Fibroblast of lung (primary cell): ENCODE results near the gene SLC9A1. TPM values are rescaled to one million over a fixed set of nuclear protein-coding genes. Genes with fewer than 3 reads are reported as not detected.

Experiments
- DNase-seq, 2 donors: peaks; one replicate each; pipeline versions ENCODE4 v3.0.0 to v3.0.0-alpha.2; 2010; ENCODE audit warnings: low read depth in 2 of 2
- H2AFZ ChIP-seq: 2 replicates; pipeline ENCODE4 v1.5.1; 2012; ENCODE audit warnings: low read length, control low read depth, inconsistent platforms
- H3K27ac ChIP-seq: 2 replicates; pipeline ENCODE4 v1.5.1; 2011; ENCODE audit warnings: low read length, control low read depth; ENCODE audit not compliant: insufficient read depth
- H3K27me3 ChIP-seq: 2 replicates; pipeline ENCODE4 v1.5.1; 2011; ENCODE audit warnings: mild to moderate bottlenecking, low read length; ENCODE audit not compliant: control insufficient read depth, insufficient read depth
- H3K36me3 ChIP-seq: 2 replicates; pipeline ENCODE4 v1.5.1; 2011; ENCODE audit warnings: low read length; ENCODE audit not compliant: control insufficient read depth, insufficient read depth
- H3K4me1 ChIP-seq: 2 replicates; pipeline ENCODE4 v1.5.1; 2011; ENCODE audit warnings: low read length; ENCODE audit not compliant: control insufficient read depth, insufficient read depth; ENCODE audit errors: extremely low read depth
- H3K4me2 ChIP-seq: 2 replicates; pipeline ENCODE4 v1.5.1; 2011; ENCODE audit warnings: low read length, control low read depth; ENCODE audit not compliant: insufficient read depth; ENCODE audit errors: extremely low read depth
- H3K4me3 ChIP-seq, 4 experiments: fragments of 200-600 bp in 1 of 4; sonication (generic) in 1 of 4; replicated peaks in 1 of 4; 2 replicates each; pipeline ENCODE4 v1.5.1; 2011 to 2016; ENCODE audit warnings: low read length in 4 of 4, low read depth in 3 of 4, mild to moderate bottlenecking in 3 of 4, control low read depth in 2 of 4, inconsistent platforms in 1 of 4, mixed read lengths in 1 of 4; ENCODE audit not compliant: insufficient read depth in 1 of 4; ENCODE audit errors: control extremely low read depth in 1 of 4
- H3K79me2 ChIP-seq: 2 replicates; pipeline ENCODE4 v1.5.1; 2012; ENCODE audit warnings: mild to moderate bottlenecking, low read length, inconsistent platforms; ENCODE audit not compliant: control insufficient read depth, insufficient read depth
- H3K9ac ChIP-seq: 2 replicates; pipeline ENCODE4 v1.5.1; 2011; ENCODE audit warnings: mild to moderate bottlenecking, low read length, control low read depth; ENCODE audit not compliant: insufficient read depth
- H3K9me3 ChIP-seq: 2 replicates; pipeline ENCODE4 v1.5.1; 2012; ENCODE audit warnings: low read depth, low read length; ENCODE audit not compliant: control insufficient read depth, insufficient read depth
- H4K20me1 ChIP-seq: 2 replicates; pipeline ENCODE4 v1.5.1; 2011; ENCODE audit warnings: low read length; ENCODE audit not compliant: control insufficient read depth, insufficient read depth; ENCODE audit errors: extremely low read depth
- CTCF ChIP-seq, 2 donors: IDR thresholded peaks in 1 of 2; conservative IDR thresholded peaks in 1 of 2; 1 replicate in 1 of 2; 2 replicates in 1 of 2; pipeline ENCODE4 v1.5.1; 2011 to 2012; ENCODE audit warnings: low read length in 2 of 2, control low read depth in 1 of 2, inconsistent platforms in 1 of 2, low read depth in 1 of 2, mild to moderate bottlenecking in 1 of 2
- EZH2 ChIP-seq: IDR thresholded peaks from 2 replicates; pipeline ENCODE4 v1.5.1; 2012; ENCODE audit warnings: low read length, control low read depth, mild to moderate bottlenecking; ENCODE audit errors: missing control alignments
- polyA plus RNA-seq, 2 donors: library from polyadenylated mRNA; depleted of rRNA in 1 of 2; stranded (reverse) in 1 of 2; unstranded in 1 of 2; fragments of >200 nt; gene quantifications; 2 replicates each; pipeline ENCODE4 v1.2.1, GENCODE V29; 2011 to 2012; ENCODE audit warnings: missing spikeins in 1 of 2
- total RNA-seq: library from RNA; depleted of rRNA; stranded (reverse); fragments of >200 nt; gene quantifications from 2 replicates; pipeline ENCODE4 v1.2.1, GENCODE V29; 2014

SLC9A1 gene
- total and polyA plus RNA-seq, 2 donors (not counting 1 experiment from before 2014, with no cell fraction given): 4.9 to 10.4 TPM

GRCh38 chr1:27138368-27138767, 16.6 kb downstream of the SLC9A1 start:
- no peak for TF ChIP-seq CTCF (conservative IDR thresholded peaks at IDR 0.05 in 1 of 2, IDR thresholded peaks at IDR 0.05 in 1 of 2; ENCODE audit: low read depth in 1 of 2, low read length in 2 of 2)
- TF ChIP-seq EZH2: no peak
- no peak overlapping the region for H3K27ac ChIP-seq
- no peak overlapping the region for H2AFZ ChIP-seq
- no peaks in the 10 kb centered on the region for H3K9me3 ChIP-seq
- H3K79me2 ChIP-seq: peaks cover 19% of the 10 kb centered on the region
- no peaks in the 10 kb centered on the region for H4K20me1 ChIP-seq
- no peak overlapping the region for H3K4me3 ChIP-seq
- H3K27me3 ChIP-seq: no peaks in the 10 kb centered on the region
- H3K4me1 ChIP-seq: peaks cover 8% of the 10 kb centered on the region
- peaks cover 2% of the 10 kb centered on the region for H3K36me3 ChIP-seq
- H3K9ac ChIP-seq: no peak overlapping the region
- no peak for DNase-seq
- no peak overlapping the region for H3K4me2 ChIP-seq

- peaks cover 2% of the 10 kb centered on the region for H3K36me3 ChIP-seq
- no peaks in the 10 kb centered on the region for H3K27me3 ChIP-seq
- H3K79me2 ChIP-seq: peaks cover 14% of the 10 kb centered on the region
- H2AFZ ChIP-seq: no peak overlapping the region
- H3K4me2 ChIP-seq: no peak overlapping the region
- no peak for DNase-seq
- H3K4me1 ChIP-seq: peaks cover 6% of the 10 kb centered on the region
- TF ChIP-seq EZH2: no peak
- H4K20me1 ChIP-seq: no peaks in the 10 kb centered on the region
- no peak overlapping the region for H3K4me3 ChIP-seq
- no peak overlapping the region for H3K9ac ChIP-seq
- no peaks in the 10 kb centered on the region for H3K9me3 ChIP-seq
- no peak overlapping the region for H3K27ac ChIP-seq
These were observed 17.3 kb downstream of the SLC9A1 start for GRCh38 chr1:27137544-27138075.

- Histone ChIP-seq H3K27me3 (no peaks in the 10 kb centered on the region), H3K9me3 (no peaks in the 10 kb centered on the region), H3K4me1 (peaks cover 6% of the 10 kb centered on the region), H3K9ac (no peak overlapping the region), H3K4me2 (no peak overlapping the region), H3K4me3 (no peak overlapping the region), H3K36me3 (peaks cover 2% of the 10 kb centered on the region), H3K79me2 (peaks cover 10% of the 10 kb centered on the region), H4K20me1 (no peaks in the 10 kb centered on the region), H2AFZ (no peak overlapping the region), H3K27ac (no peak overlapping the region)
- DNase-seq: no peak
- no peak for TF ChIP-seq EZH2
- no peak for TF ChIP-seq CTCF (conservative IDR thresholded peaks at IDR 0.05 in 1 of 2, IDR thresholded peaks at IDR 0.05 in 1 of 2; ENCODE audit: low read depth in 1 of 2, low read length in 2 of 2)
These were observed 17.9 kb downstream of the SLC9A1 start for GRCh38 chr1:27136998-27137542.
